HG02571 (cell line): ENCODE data around the gene MYH11.

ENCODE experiments used
- ATAC-seq: cut with Tn5 transposase; IDR thresholded peaks from one replicate; pipeline ENCODE4 v1.9.1; 2021; ENCODE audit warnings: mild to moderate bottlenecking, moderate library complexity; ENCODE audit not compliant: unreplicated experiment

The MYH11 gene

GRCh38 chr16:15779664-15780351 is 77.0 kb downstream of the MYH11 start:
- no peak for ATAC-seq

GRCh38 chr16:15778999-15779614 is 77.7 kb downstream of the MYH11 start:
- no peak for ATAC-seq

GRCh38 chr16:15778204-15778743 is 78.6 kb downstream of the MYH11 start:
- ATAC-seq = no peak

DNA sequence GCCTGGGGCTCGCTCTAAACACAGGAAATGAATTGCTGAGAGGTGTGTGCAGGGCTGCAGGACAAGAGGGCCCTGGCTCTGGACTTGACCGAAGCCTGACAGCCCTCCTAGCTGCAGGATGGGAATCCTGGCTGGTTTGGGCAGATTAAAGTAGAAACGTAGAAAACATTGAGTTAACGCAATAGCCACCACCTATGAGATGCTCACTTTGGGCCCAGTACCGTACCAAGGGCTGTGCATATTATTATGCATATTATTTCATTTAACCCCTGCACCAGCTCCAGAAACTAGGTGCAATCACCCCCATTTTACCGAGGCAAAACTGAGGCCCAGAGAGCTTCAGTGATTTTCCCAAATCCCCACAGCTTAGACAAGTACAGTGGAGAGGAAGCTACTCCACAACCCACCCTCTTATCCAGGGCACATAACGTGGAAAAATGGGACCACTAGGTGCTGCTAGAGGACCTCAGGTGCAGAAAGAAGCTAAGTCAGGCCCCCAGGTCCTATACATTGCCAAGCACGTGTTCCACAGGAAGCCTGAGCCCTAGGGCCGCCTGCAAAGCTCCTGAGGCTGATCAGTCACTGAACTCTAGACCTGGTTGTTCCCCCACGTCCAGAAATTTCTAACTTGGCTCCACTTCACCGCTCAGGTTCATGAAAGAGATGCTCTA is 79.2 kb downstream of the MYH11 start:
- no peak for ATAC-seq

GRCh38 chr16:15776572-15776971 is 80.3 kb downstream of the MYH11 start:
- no peak for ATAC-seq

- no peak for ATAC-seq
Measured at GRCh38 chr16:15775663-15776304, 81.0 kb downstream of the MYH11 start.

DNA sequence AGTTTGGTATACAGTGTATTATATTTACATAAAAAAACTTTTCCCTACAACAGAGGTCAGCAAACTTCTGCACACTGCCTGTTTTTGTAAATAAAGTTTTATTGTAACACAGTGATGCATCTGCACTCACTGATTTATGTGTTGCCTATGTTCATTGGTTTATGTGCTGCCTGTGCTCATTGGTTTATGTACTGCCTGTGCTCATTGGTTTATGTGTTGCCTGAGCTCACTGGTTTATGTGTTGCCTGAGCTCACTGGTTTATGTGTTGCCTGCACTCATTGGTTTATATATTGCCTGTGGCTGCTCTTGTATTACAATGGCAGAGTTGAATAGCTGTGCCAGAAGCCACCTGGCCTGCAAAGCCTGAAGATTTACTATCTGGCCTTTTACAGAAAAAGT is 81.6 kb downstream of the MYH11 start:
- ATAC-seq = no peak

DNA sequence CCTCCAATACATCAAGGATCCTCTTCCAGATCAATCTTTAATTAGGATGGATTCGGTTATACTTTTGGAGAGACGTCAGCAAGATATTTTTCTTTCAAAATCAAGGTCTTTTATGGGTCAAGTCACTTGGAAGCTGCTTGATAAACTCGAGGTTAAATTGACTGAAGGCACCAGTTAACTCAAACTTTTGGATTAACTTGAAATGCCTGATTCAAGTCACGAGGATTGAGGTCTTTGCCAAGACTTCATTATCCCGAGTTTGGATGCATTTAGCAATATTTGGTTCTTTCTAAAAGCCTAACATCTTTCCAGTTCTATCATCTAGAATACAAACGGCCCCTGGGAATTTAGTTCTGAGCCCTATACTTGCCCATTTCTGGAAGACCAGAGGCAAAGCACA is 82.9 kb downstream of the MYH11 start:
- no peak for ATAC-seq

- no peak for ATAC-seq
Measured at GRCh38 chr16:15772579-15773293, 84.1 kb downstream of the MYH11 start.

GRCh38 chr16:15771694-15772093 is 85.1 kb downstream of the MYH11 start:
- ATAC-seq = no peak

DNA sequence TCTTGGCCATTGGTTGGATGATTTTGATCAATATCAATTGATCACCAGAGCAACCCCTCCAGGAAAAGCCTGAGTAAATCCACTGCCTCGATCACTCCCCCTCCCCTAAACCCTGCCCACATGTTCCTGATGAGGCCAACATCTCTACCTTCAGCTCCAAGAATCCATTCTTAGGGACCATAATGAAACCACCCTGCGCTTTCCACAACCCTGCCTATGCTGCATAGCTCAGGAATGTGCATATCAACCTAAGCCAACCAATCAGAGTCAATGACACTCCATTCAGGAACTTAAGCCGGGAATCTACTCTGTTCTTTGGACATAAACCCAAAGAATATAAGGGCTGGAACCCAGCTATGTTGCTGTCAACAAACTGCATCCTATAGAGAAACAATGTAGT is 86.3 kb downstream of the MYH11 start:
- ATAC-seq = no peak

DNA sequence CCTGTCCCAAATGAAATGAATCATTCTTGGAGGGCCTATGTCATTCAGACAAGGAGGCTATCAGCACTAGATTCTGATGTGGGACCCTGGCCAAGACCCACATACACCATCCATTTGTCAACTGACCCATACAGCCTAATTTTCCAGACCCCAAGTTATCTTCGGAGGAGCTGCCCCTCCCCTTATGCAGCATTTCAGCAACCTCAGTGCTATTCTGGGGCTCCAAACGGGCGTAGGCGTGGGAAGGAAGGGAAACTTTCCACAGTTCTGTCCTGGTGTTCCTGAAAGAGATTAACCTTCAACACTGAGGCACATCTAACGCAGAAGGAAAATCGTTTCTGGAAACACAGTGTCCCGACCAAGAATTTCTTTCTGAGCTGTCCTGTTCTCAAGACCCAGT is 86.7 kb downstream of the MYH11 start:
- no peak for ATAC-seq

DNA sequence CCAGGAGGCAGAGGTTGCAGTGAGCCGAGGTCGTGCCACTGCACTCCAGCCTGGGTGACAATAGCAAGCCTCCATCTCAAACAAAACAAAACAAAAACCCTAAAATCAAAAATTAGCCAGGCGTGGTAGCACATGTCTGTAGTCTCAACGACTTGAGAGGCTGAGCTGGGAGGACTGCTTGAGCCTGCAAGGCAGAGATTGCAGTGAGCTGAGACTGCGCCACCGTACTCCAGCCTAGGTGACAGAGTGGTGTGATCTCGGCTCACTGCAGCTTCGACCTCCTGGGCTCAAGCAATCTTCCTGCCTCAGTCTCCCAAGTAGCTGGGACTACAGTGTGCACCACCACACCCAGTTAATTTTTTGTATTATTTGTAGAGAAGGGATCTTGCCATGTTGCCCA is 87.6 kb downstream of the MYH11 start:
- ATAC-seq = no peak

GRCh38 chr16:15768201-15768600 is 88.6 kb downstream of the MYH11 start:
- no peak for ATAC-seq

DNA sequence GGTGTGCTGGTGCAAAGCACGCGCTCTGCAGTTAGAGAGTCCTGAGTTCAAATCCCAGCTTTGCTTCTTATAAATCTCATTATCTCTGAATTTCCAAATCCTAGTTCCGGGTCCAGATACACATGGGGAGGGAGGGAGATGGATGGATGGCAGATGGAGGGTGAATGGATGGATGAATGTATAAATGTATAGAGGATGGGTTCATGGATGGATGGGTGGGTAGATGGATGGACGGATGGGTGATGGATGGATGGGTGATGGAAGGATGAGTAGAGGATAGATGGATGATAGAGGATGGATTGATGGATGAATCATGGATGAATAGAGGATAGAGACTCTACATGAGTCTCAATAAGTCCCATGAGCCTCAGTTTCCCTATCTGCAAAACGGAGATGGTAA is 89.9 kb downstream of the MYH11 start:
- no peak for ATAC-seq

- no peak for ATAC-seq
Measured at GRCh38 chr16:15765880-15766279, 90.9 kb downstream of the MYH11 start.

DNA sequence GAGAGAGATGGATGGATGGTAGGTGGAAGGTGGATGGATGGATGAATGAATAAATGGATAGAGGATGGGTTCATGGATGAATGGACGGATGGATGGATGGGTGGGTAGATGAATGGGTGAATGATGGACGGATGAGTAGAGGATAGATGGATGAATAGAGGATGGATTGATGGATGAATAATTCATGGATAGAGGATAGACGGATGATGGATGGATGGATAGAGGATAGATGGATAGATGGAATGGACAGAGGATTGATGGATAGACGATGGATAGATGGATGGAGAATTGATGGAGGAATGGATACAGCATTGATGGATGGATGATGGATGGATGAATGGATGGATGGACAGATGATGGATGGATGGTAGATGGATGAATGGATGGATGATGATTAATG is 91.7 kb downstream of the MYH11 start:
- ATAC-seq = no peak

GRCh38 chr16:15764112-15764511 is 92.7 kb downstream of the MYH11 start:
- no peak for ATAC-seq

DNA sequence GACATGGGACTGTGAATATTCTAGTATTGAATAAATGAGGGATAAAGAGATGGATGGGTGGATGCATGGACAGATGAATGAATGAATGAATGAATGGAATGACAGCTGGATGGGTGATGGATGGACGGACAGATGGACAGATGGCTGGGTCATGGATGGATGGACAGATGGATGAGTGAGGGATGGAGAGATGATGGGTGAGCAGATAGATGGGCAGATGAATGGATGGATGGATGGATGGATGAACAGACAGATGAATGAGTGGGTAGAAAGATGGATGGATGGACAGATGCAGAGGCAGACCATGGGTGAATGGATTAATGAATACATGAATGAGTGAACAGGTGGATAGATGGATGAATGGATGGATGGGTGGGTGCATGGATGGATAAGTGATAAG is 96.7 kb downstream of the MYH11 start:
- ATAC-seq = no peak

DNA sequence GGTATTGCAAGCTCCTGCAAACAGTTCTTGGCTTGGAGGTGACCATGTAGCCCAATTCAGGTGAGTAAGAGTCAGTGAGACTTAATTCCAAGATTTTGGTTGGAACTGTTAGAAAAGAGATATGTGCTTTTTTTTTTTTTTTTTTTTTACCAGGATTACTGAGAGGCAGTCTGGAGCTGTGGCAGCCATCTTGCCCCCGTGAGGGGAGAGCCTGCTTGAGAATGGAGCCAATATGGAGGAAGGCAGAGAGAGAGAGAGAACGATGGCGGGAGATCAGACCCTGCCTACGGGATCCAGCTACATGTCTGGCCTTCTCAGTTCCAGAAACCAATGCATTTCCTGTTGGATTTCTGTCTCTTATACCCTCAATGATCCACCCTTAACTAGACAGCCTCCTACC is 97.8 kb downstream of the MYH11 start:
- ATAC-seq = no peak
